ENCODE measurements around the gene EFNA4. TPM values are rescaled to one million over a fixed set of nuclear protein-coding genes. Genes with fewer than 3 reads are reported as not detected.
"Not testable (repeated sequence)": the region's sequence is repeated elsewhere in the genome, so short reads cannot be mapped to it uniquely, and the experiment has no call there.

The EFNA4 gene
- polyA plus RNA-seq, 1 experiment: 10.1 TPM

DNA sequence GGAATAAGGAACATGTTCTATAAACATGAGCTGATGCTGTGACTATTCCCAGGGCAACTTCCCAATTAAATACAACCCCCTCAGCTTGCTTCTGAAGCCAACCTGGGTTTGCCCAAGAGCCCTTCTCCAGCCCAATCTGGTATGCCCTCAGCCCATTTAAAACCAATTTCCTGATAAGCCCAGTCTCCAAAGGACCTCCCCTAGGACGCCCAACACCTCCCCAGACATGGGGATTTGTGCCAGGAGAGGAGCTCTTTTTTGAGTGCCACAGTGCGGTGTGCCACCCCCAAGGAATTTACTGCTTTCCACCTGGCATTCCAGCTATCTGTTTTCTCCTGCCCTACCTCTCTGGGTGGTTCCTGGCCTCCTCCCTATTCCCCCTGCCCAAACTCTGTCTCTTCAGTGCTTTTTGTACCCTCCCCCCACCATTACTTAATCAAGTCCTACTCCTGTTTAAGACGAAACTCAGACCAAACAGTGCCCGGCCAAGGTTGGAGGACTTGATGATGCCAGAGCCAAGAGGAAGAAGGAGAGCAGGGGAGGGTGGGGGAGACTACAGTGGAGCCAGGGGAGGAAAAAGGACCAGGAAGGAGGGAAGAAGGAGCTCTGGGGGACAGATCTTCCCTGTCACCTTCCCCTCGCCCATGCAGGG, 52.7 kb downstream of the EFNA4 start:
- H3K9me3 ChIP-seq (ENCODE audit: control insufficient read depth, insufficient read depth, low read length): no peaks in the 10 kb centered on the region
- ChIA-PET POLR2A (no interaction called here), CTCF (interaction anchor here (0.9 to 4.2 kb wide), 4 partner anchors 25 to 57 kb away, joined by 5 to 17 read pairs (median 7); partner anchors contain the start of gene KRTCAP2)
- DNase-seq (ENCODE audit: low read depth, low spot score): no peak
- no peak overlapping the region for H3K27ac ChIP-seq (ENCODE audit: low read depth, low read length)
- H3K27me3 ChIP-seq (ENCODE audit: control insufficient read depth, insufficient read depth, low read length): peaks cover 45% of the 10 kb centered on the region
- TF ChIP-seq, protein P1, sequence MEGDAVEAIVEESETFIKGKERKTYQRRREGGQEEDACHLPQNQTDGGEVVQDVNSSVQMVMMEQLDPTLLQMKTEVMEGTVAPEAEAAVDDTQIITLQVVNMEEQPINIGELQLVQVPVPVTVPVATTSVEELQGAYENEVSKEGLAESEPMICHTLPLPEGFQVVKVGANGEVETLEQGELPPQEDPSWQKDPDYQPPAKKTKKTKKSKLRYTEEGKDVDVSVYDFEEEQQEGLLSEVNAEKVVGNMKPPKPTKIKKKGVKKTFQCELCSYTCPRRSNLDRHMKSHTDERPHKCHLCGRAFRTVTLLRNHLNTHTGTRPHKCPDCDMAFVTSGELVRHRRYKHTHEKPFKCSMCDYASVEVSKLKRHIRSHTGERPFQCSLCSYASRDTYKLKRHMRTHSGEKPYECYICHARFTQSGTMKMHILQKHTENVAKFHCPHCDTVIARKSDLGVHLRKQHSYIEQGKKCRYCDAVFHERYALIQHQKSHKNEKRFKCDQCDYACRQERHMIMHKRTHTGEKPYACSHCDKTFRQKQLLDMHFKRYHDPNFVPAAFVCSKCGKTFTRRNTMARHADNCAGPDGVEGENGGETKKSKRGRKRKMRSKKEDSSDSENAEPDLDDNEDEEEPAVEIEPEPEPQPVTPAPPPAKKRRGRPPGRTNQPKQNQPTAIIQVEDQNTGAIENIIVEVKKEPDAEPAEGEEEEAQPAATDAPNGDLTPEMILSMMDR (IDR thresholded peaks at IDR 0.05; ENCODE audit: low read depth, low read length): no peak
- H3K4me3 ChIP-seq (ENCODE audit: low read depth, low read length): no peak overlapping the region

DNA sequence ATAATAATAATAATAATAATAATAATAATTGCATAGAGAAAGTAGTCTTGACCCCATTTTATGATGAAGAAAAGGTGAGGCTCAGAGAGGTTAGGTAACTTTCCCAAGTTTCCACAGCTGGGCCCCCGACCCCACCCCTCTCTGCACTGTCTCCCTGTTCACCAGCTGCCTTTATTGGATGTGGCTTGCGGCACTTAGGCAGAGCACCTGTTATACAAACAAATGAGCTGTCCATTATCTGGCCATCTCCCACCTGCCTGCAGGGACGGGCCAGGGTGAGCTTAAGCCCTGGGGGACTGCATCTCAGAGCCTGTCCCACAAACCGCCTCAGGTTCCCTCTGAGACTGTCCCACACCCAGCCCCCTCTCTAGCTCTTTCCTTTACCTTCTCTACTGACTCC, 54.1 kb downstream of the EFNA4 start:
- Histone ChIP-seq H3K4me3 (ENCODE audit: low read depth, low read length) (no peak overlapping the region), H3K27ac (ENCODE audit: low read depth, low read length) (no peak overlapping the region), H3K9me3 (ENCODE audit: control insufficient read depth, insufficient read depth, low read length) (no peaks in the 10 kb centered on the region), H3K27me3 (ENCODE audit: control insufficient read depth, insufficient read depth, low read length) (peaks cover 40% of the 10 kb centered on the region)
- CTCF ChIA-PET: interaction anchor here (0.6 to 4.2 kb wide), 4 partner anchors 26 to 1319 kb away, joined by 3 to 17 read pairs (median 4); partner anchors contain the start of gene KRTCAP2
- POLR2A ChIA-PET: no interaction called here
- DNase-seq (ENCODE audit: low read depth, low spot score): no peak
- TF ChIP-seq, protein P1 (IDR thresholded peaks at IDR 0.05; ENCODE audit: low read depth, low read length): no peak

DNA sequence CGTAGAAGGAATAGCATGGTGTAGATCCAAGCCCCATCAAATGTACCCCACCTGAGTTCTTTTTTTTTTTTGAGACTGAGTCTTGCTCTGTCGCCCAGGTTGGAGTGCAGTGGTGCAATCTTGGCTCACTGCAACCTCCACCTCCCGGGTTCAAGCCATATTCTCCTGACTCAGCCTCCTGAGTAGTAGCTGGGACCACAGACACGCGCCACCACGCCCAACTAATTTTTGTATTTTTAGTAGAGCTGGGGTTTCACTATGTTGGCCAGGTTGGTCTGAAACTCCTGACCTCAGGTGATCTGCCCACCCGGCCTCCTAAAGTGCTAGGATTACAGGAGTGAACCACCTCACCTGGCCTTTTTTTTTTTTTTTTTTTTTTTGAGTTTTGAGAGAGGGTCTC, 54.5 kb downstream of the EFNA4 start:
- POLR2A ChIA-PET: not testable (repeated sequence)

More for the DNA sequence above, 54.5 kb downstream of the EFNA4 start:
- CTCF ChIA-PET: interaction anchor here (0.6 to 4.2 kb wide), 3 partner anchors 25 to 76 kb away, joined by 3 to 17 read pairs (median 4); partner anchors contain the start of gene KRTCAP2
- not testable (repeated sequence) for H3K27ac ChIP-seq (ENCODE audit: low read depth, low read length); DNase-seq (ENCODE audit: low read depth, low spot score); H3K9me3 ChIP-seq (ENCODE audit: control insufficient read depth, insufficient read depth, low read length); H3K4me3 ChIP-seq (ENCODE audit: low read depth, low read length)
- peaks cover 40% of the 10 kb centered on the region for H3K27me3 ChIP-seq (ENCODE audit: control insufficient read depth, insufficient read depth, low read length)

Other genes starting within 250 kb of the EFNA4 start
- gene KCNN3, start 193.5 kb upstream of the EFNA4 start, polyA plus RNA-seq (2011; rRNA removed): 0.02 and 0.09 TPM in 2 replicates
- gene PMVK, start 127.0 kb upstream of the EFNA4 start, polyA plus RNA-seq (2011; rRNA removed): 21.0 and 24.7 TPM in 2 replicates
- 72.2 and 87.1 TPM in 2 replicates for gene PBXIP1, start 107.6 kb upstream of the EFNA4 start, polyA plus RNA-seq (2011; rRNA removed)
- gene PYGO2, start 102.0 kb upstream of the EFNA4 start, polyA plus RNA-seq (2011; rRNA removed): 18.1 and 19.3 TPM in 2 replicates
- 371 and 409 TPM in 2 replicates for gene SHC1, start 93.0 kb upstream of the EFNA4 start, polyA plus RNA-seq (2011; rRNA removed)
- 66.4 and 81.3 TPM in 2 replicates for gene CKS1B, start 89.1 kb upstream of the EFNA4 start, polyA plus RNA-seq (2011; rRNA removed)
- 21.1 and 30.2 TPM in 2 replicates for gene FLAD1, start 80.4 kb upstream of the EFNA4 start, polyA plus RNA-seq (2011; rRNA removed)
- 0.21 TPM in 1 of 2 replicates, not detected in the other for gene LENEP, start 70.2 kb upstream of the EFNA4 start, polyA plus RNA-seq (2011; rRNA removed)
- gene ZBTB7B, start 60.9 kb upstream of the EFNA4 start, polyA plus RNA-seq (2011; rRNA removed): 8.7 and 12.7 TPM in 2 replicates
- 0.07 and 0.19 TPM in 2 replicates for gene DCST2, start 30.0 kb upstream of the EFNA4 start, polyA plus RNA-seq (2011; rRNA removed)
- gene DCST1, start 29.9 kb upstream of the EFNA4 start, polyA plus RNA-seq (2011; rRNA removed): not detected in 2 replicates
- gene ADAM15, start 12.4 kb upstream of the EFNA4 start, polyA plus RNA-seq (2011; rRNA removed): 25.9 and 37.5 TPM in 2 replicates
- 0.51 and 0.56 TPM in 2 replicates for gene EFNA3, start 15.1 kb downstream of the EFNA4 start, polyA plus RNA-seq (2011; rRNA removed)
- 1.1 and 1.4 TPM in 2 replicates for gene EFNA1, start 64.1 kb downstream of the EFNA4 start, polyA plus RNA-seq (2011; rRNA removed)
- gene SLC50A1, start 72.1 kb downstream of the EFNA4 start, polyA plus RNA-seq (2011; rRNA removed): 29.5 and 31.4 TPM in 2 replicates
- 16.8 and 35.6 TPM in 2 replicates for gene DPM3, start 76.8 kb downstream of the EFNA4 start, polyA plus RNA-seq (2011; rRNA removed)
- 102 and 131 TPM in 2 replicates for gene KRTCAP2, start 109.6 kb downstream of the EFNA4 start, polyA plus RNA-seq (2011; rRNA removed)
- 2.9 and 3.8 TPM in 2 replicates for gene TRIM46, start 110.1 kb downstream of the EFNA4 start, polyA plus RNA-seq (2011; rRNA removed)
- gene THBS3, start 144.2 kb downstream of the EFNA4 start, polyA plus RNA-seq (2011; rRNA removed): 32.5 and 34.6 TPM in 2 replicates
- 44.6 and 62.3 TPM in 2 replicates for gene MTX1, start 145.0 kb downstream of the EFNA4 start, polyA plus RNA-seq (2011; rRNA removed)
- gene ENTREP3, start 191.7 kb downstream of the EFNA4 start, polyA plus RNA-seq (2011; rRNA removed): 10.2 and 12.3 TPM in 2 replicates
- gene SCAMP3, start 198.6 kb downstream of the EFNA4 start, polyA plus RNA-seq (2011; rRNA removed): 104 and 115 TPM in 2 replicates
- gene CLK2, start 209.8 kb downstream of the EFNA4 start, polyA plus RNA-seq (2011; rRNA removed): 40.5 and 42.6 TPM in 2 replicates
- gene HCN3, start 213.7 kb downstream of the EFNA4 start, polyA plus RNA-seq (2011; rRNA removed): 1.5 and 1.7 TPM in 2 replicates
- not detected in 2 replicates for gene PKLR, start 237.7 kb downstream of the EFNA4 start, polyA plus RNA-seq (2011; rRNA removed)
- gene FDPS, start 245.1 kb downstream of the EFNA4 start, polyA plus RNA-seq (2011; rRNA removed): 140 and 146 TPM in 2 replicates